HG02981 (cell line): ENCODE measurements around the gene ARHGEF17.

Source experiments
- ATAC-seq: cut with Tn5 transposase; IDR thresholded peaks from one replicate; pipeline ENCODE4 v1.9.1; 2021; ENCODE audit warnings: mild to moderate bottlenecking, moderate library complexity; ENCODE audit not compliant: unreplicated experiment

The ARHGEF17 gene

DNA sequence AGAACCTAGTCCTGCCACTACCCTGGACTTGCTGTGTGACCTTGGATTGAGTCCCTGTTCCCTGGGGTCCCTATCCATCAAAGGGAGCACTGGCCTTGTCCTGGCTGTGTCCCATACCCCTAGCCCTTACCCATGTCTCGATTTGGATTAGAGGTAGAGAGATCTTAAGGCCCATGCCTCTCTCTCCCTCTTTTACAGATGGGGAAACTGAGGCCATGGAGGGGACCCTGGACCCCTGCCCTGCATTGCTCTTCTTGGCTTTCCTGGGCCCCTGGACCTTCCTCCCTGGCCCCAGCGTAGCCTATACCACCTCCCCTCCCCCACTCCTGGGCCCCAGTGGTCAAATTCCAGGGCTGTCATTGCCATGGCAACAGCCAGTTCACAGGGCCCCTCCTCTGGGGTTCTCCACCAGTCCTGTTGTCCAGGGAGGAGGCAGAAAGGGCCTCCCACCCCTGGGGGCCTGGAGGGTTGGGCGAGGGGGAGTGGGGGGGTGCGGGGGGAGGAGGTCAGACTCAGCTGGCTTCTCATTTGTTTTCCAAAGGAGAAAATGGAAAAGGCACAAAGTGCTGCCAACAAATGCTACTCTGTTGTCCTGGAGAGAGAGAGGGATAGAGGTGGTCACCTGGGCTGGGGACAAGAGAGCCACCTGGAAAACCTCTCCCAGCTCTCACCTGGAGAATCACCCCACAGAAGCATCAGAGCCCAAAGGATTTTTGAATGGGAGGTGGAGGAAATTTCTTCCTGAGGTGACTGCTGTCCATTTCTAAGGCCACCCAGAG is 23.3 kb downstream of the ARHGEF17 start:
- no peak for ATAC-seq

- no peak for ATAC-seq
Observed at GRCh38 chr11:73333173-73333572, 25.1 kb downstream of the ARHGEF17 start.

DNA sequence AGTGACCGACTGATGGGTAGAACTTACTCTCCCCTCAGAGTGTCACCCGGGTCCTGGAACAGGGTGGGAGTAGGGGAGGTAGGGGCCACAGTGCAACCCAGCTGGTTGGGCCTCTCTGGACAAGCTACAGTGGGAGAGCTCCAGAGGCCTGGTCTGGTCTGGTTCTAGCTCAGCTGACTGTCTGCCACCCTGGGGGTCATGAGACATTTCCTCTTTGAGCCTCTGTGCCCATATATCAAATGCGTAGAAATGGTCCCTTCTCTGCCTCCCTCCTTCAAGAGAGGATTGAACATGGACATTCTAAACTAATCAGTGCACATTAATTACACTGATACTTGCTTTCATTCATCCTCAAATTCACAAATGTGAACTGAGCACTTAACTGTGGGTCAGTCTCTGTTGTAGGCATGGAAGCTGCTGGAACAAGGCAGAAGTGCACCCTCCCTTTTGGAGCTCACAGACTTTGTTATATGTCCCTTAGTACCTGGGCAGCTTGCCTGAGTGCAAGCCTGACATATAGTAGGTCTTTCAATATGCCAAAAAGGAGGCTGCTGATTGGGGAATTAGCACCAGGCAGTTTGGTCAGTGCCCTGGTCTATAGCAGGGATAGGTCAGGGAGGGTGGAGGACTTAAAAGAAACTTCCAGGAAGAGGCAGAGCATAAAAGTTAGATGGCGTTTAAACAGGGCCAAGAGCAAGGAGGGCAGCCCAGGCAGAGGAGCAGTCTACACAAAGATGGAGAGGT is 25.7 kb downstream of the ARHGEF17 start:
- no peak for ATAC-seq

DNA sequence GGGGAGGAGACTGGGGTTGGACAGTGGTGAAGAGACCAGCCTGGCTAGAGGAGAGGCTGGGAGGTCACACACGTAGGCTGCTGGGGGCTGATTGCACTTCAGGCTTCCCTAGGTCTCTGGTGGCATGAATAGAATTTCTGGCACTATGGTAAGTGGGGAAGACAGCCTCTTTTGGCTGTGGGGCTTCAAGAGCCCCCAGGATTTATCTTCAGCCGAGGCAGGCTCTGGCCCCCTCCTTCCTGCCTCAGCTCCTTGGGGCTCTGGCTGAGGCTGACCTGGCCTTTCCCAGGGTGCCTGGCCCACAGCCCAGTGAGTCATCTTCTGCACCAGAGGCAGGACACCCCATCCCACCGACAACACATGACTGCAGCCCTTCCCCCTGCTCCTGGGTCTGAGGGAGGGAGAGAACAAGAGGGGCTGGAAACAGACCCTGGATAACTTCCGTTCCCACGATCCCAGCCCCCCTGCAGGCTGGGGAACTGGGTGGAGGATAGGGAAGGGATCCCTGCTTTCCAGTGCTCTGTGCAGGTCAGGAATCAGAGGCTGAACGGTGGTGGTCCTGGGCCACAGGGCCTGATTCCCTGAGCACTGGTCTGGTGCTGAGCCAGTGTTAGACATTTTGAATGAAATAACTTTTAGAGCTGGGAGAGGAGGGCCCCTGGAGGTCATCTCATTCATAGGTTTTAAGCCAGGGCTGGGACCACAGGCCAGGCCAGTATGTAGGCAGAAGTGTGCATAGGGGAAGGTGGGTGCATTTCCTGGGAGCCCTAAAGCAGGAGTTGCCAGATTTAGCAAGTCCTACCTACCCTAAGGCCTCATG is 26.5 kb downstream of the ARHGEF17 start:
- ATAC-seq, result no peak

- no peak for ATAC-seq
Observed at GRCh38 chr11:73335204-73335923, 27.3 kb downstream of the ARHGEF17 start.

GRCh38 chr11:73337846-73338245 is 29.8 kb downstream of the ARHGEF17 start:
- no peak for ATAC-seq

- no peak for ATAC-seq
Observed at GRCh38 chr11:73338279-73338678, 30.2 kb downstream of the ARHGEF17 start.

DNA sequence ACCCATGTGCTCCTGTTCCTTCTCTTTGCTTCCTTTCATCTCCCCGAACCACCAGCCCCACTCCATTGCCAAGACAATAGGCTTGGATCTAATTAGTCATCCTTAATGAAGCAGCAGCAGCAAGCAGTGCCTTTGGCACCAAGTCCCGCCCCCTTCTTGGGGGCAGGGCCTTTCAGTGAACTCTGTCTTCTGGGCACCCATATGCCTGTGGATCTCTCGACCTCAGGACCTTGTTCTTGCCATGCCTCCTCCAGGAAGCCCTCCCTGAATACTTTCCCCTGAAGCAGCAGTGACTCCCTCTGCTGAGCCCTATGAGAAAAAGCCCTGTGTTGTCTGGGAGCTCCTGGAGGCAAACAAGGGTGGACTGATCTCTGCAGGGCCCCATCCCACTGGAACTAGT is 32.1 kb downstream of the ARHGEF17 start:
- ATAC-seq, result no peak

DNA sequence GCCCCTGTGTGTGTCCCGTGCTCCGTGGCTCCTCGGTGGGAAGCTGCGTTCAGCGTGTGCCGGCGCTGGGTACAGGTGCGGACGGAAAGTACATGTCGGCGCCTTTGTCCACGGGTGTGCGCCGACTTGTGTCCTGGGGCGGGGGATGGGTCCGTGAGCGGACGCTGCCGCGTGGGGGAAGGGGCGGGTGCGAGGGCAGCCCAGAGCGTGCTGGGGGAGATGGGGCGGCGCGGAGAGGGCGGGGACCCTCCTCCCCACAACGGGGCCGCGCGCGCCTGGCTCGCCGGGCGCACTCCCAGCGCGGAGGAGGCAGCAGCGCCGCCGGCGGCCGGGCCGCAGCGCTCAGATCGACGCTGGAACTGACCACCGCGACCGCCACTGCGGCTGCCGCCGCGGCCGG is 34.6 kb downstream of the ARHGEF17 start:
- no peak for ATAC-seq

- ATAC-seq, result no peak
Observed at GRCh38 chr11:73343076-73343873, 35.2 kb downstream of the ARHGEF17 start.

DNA sequence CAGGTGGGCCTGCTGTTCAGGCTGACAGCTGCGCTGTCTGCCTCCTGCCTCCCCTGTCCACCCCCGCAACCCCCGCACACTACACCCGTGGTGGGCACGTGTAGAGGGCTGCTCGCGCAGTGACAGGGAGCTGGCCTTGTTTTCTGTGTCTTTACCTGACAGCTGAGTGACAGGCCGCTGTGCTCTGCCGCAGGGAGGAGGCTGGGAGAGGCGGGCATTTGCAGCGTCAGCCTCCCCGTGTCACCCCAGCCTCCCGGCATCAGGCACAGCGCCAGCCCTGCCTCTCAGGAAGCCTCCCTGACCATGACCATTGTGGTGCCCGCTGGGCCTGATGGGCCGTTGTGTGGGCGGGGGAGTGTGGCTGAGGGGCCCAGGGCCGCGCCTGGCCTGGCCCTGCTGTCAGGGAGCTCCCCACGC is 36.1 kb downstream of the ARHGEF17 start:
- ATAC-seq, result no peak

- no peak for ATAC-seq
Observed at GRCh38 chr11:73345481-73346160, 37.5 kb downstream of the ARHGEF17 start.

DNA sequence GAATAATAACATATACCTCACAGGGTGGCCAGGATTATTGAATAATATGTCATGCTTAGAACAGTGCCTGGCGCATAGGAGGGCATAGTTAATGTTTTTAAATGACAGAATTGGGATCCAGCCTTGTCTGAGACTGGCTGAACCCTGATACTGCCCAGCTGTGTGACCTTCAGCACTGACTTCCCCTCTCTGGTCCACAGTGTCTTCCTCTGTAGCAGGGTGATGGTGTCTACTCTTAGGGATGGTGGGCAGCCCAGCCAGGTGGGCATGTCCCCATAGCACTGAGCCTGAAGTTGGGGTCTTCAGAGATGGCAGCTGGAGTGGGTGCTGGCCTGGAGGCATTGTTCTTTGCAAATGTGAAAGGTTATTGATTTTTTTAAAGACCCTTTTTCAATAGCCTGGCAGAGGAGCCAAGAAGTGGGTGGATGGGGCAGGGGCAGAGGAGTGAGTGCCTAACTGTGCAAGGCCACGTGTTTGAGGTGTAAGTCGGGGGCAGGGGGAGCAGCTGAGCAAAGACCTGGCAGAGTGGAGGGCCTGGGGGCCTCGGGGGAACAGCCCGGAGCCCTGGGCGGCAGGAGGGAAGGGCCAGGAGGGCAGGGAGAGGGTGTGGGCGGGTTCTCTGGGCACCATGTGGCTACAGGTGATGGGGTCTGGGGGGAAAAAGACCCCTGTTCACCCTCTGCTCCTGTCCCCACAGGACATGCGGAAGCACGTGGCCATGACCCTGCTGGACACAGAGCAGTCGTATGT is 38.3 kb downstream of the ARHGEF17 start:
- no peak for ATAC-seq

- ATAC-seq, result no peak
Observed at GRCh38 chr11:73347067-73347466, 39.0 kb downstream of the ARHGEF17 start.

DNA sequence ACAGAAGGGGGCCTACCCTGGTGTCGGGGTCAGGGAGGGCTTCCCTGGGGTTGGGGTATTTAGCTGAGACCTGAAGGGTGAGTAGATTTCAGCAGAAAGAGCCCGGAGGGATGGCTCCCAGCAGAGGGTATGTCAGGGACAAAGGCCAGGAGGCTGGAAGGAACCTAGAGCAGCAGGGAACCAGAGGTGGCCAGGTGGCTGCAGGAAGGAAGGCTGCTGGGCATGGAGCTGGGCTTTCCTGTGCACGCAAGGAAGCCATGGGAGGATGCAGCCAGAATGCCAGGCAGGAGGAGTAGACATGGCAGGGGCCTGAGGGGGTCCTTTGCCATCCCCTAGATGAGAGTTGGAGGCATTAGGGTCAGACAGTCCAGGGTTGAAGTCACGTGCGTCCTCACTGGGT is 40.8 kb downstream of the ARHGEF17 start:
- ATAC-seq, result no peak

GRCh38 chr11:73349633-73350032 is 41.6 kb downstream of the ARHGEF17 start:
- no peak for ATAC-seq

DNA sequence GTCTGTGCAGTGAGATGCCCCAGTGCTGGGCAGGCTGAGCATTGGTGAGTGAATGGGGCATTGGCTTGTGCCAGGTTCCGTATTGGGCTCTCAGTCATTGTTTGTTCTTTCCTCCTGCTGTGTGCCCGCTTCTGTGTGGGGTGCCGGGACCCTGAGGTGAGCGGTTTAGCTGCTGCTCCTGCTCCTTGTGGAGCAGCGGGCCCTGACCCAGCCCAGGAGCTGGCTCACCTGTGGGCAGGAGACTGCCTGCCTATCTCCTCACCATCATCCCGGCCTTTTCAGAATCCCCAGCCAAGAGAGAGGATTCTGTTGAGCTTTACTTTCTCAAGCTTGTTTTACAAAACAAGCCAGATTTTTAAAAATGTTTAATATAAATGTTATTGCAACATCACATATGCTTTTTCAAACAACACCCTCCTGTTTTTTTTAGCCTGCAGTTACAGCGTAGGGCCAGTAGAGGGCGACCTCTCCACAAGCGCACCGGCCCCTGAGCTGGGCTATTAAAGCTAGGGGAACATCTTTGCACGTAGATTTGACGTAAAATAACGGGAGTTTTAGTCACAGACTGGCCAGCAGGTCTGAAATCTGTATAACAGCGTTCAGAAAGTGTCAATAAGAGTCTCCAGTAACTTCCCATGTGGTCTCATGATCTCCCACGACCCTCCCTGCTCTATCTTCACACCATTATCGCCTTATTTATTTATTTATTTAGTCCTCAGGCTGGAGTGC is 43.0 kb downstream of the ARHGEF17 start:
- ATAC-seq, result no peak

DNA sequence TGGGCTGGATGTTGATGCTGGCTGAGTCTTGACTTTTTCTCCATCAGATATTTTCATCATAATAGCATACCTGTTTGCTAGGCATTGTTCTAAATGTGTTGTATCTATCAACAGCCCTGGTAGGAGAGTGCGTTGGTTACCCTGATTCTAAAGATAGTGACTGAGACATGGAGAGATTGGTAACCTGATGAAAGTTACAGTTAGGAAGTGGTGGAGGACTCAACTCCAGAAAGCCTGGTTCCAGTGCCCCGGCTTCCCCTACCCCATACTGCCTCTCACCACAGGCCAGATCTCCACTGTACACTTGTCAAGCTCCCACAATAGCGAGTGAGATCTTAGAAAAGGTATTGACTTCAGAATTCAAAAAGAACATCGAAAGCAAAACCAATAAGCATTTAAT is 45.3 kb downstream of the ARHGEF17 start:
- no peak for ATAC-seq
